Fibroblast of lung (primary cell): ENCODE results near the gene CYP4V2. TPM values are rescaled to one million over a fixed set of nuclear protein-coding genes. Genes with fewer than 3 reads are reported as not detected.

Source experiments
- DNase-seq, 2 donors: peaks; one replicate each; pipeline versions ENCODE4 v3.0.0 to v3.0.0-alpha.2; 2010; ENCODE audit warnings: low read depth in 2 of 2
- H2AFZ ChIP-seq: 2 replicates; pipeline ENCODE4 v1.5.1; 2012; ENCODE audit warnings: low read length, control low read depth, inconsistent platforms
- H3K27ac ChIP-seq: 2 replicates; pipeline ENCODE4 v1.5.1; 2011; ENCODE audit warnings: low read length, control low read depth; ENCODE audit not compliant: insufficient read depth
- H3K27me3 ChIP-seq: 2 replicates; pipeline ENCODE4 v1.5.1; 2011; ENCODE audit warnings: mild to moderate bottlenecking, low read length; ENCODE audit not compliant: control insufficient read depth, insufficient read depth
- H3K36me3 ChIP-seq: 2 replicates; pipeline ENCODE4 v1.5.1; 2011; ENCODE audit warnings: low read length; ENCODE audit not compliant: control insufficient read depth, insufficient read depth
- H3K4me1 ChIP-seq: 2 replicates; pipeline ENCODE4 v1.5.1; 2011; ENCODE audit warnings: low read length; ENCODE audit not compliant: control insufficient read depth, insufficient read depth; ENCODE audit errors: extremely low read depth
- H3K4me2 ChIP-seq: 2 replicates; pipeline ENCODE4 v1.5.1; 2011; ENCODE audit warnings: low read length, control low read depth; ENCODE audit not compliant: insufficient read depth; ENCODE audit errors: extremely low read depth
- H3K4me3 ChIP-seq, 4 experiments: fragments of 200-600 bp in 1 of 4; sonication (generic) in 1 of 4; replicated peaks in 1 of 4; 2 replicates each; pipeline ENCODE4 v1.5.1; 2011 to 2016; ENCODE audit warnings: low read length in 4 of 4, low read depth in 3 of 4, mild to moderate bottlenecking in 3 of 4, control low read depth in 2 of 4, inconsistent platforms in 1 of 4, mixed read lengths in 1 of 4; ENCODE audit not compliant: insufficient read depth in 1 of 4; ENCODE audit errors: control extremely low read depth in 1 of 4
- H3K79me2 ChIP-seq: 2 replicates; pipeline ENCODE4 v1.5.1; 2012; ENCODE audit warnings: mild to moderate bottlenecking, low read length, inconsistent platforms; ENCODE audit not compliant: control insufficient read depth, insufficient read depth
- H3K9ac ChIP-seq: 2 replicates; pipeline ENCODE4 v1.5.1; 2011; ENCODE audit warnings: mild to moderate bottlenecking, low read length, control low read depth; ENCODE audit not compliant: insufficient read depth
- H3K9me3 ChIP-seq: 2 replicates; pipeline ENCODE4 v1.5.1; 2012; ENCODE audit warnings: low read depth, low read length; ENCODE audit not compliant: control insufficient read depth, insufficient read depth
- H4K20me1 ChIP-seq: 2 replicates; pipeline ENCODE4 v1.5.1; 2011; ENCODE audit warnings: low read length; ENCODE audit not compliant: control insufficient read depth, insufficient read depth; ENCODE audit errors: extremely low read depth
- CTCF ChIP-seq, 2 donors: IDR thresholded peaks in 1 of 2; conservative IDR thresholded peaks in 1 of 2; 1 replicate in 1 of 2; 2 replicates in 1 of 2; pipeline ENCODE4 v1.5.1; 2011 to 2012; ENCODE audit warnings: low read length in 2 of 2, control low read depth in 1 of 2, inconsistent platforms in 1 of 2, low read depth in 1 of 2, mild to moderate bottlenecking in 1 of 2
- EZH2 ChIP-seq: IDR thresholded peaks from 2 replicates; pipeline ENCODE4 v1.5.1; 2012; ENCODE audit warnings: low read length, control low read depth, mild to moderate bottlenecking; ENCODE audit errors: missing control alignments
- polyA plus RNA-seq, 2 donors: library from polyadenylated mRNA; depleted of rRNA in 1 of 2; stranded (reverse) in 1 of 2; unstranded in 1 of 2; fragments of >200 nt; gene quantifications; 2 replicates each; pipeline ENCODE4 v1.2.1, GENCODE V29; 2011 to 2012; ENCODE audit warnings: missing spikeins in 1 of 2
- total RNA-seq: library from RNA; depleted of rRNA; stranded (reverse); fragments of >200 nt; gene quantifications from 2 replicates; pipeline ENCODE4 v1.2.1, GENCODE V29; 2014

CYP4V2 gene
- total and polyA plus RNA-seq, 2 donors (not counting 1 experiment from before 2014, with no cell fraction given) = 17.2 to 37.8 TPM

- no peaks in the 10 kb centered on the region for H3K36me3 ChIP-seq
- H2AFZ ChIP-seq = peak overlapping the region; percentile 77
- H3K4me3 ChIP-seq = peak overlapping the region; percentile 8 to 73 (median 47)
- peak overlapping the region; percentile 21 for H3K9ac ChIP-seq
- H3K4me2 ChIP-seq = peak overlapping the region; percentile 69
- no peak for TF ChIP-seq CTCF (conservative IDR thresholded peaks at IDR 0.05 in 1 of 2, IDR thresholded peaks at IDR 0.05 in 1 of 2; ENCODE audit: low read depth in 1 of 2, low read length in 2 of 2)
- DNase-seq = peak; percentile 32 to 81
- peaks cover 4% of the 10 kb centered on the region for H3K4me1 ChIP-seq
- H3K9me3 ChIP-seq = no peaks in the 10 kb centered on the region
- no peaks in the 10 kb centered on the region for H3K79me2 ChIP-seq
- peak overlapping the region; percentile 39 for H3K27ac ChIP-seq
- H4K20me1 ChIP-seq = no peaks in the 10 kb centered on the region
- no peaks in the 10 kb centered on the region for H3K27me3 ChIP-seq
These were observed 12.8 kb downstream of the CYP4V2 start for GRCh38 chr4:186204103-186204559.

- TF ChIP-seq EZH2 = no peak
- peak overlapping the region; percentile 76 for H2AFZ ChIP-seq
- no peaks in the 10 kb centered on the region for H3K9me3 ChIP-seq
- peaks cover 4% of the 10 kb centered on the region for H3K4me1 ChIP-seq
- H3K27ac ChIP-seq = peak overlapping the region; percentile 39
- H3K27me3 ChIP-seq = no peaks in the 10 kb centered on the region
- H3K4me3 ChIP-seq = peak overlapping the region; percentile 8 to 73 (median 47)
- H4K20me1 ChIP-seq = no peaks in the 10 kb centered on the region
- no peaks in the 10 kb centered on the region for H3K36me3 ChIP-seq
- H3K79me2 ChIP-seq = no peaks in the 10 kb centered on the region
- no peak overlapping the region for H3K9ac ChIP-seq
- H3K4me2 ChIP-seq = peak overlapping the region; percentile 69
- DNase-seq = no peak
These were observed 13.3 kb downstream of the CYP4V2 start for GRCh38 chr4:186204686-186205085.

- Histone ChIP-seq H4K20me1 (no peaks in the 10 kb centered on the region), H3K36me3 (no peaks in the 10 kb centered on the region), H3K9ac (no peak overlapping the region), H2AFZ (no peak overlapping the region), H3K4me3 (peak overlapping the region in 2 of 4 experiments; percentile 58 to 73), H3K9me3 (no peaks in the 10 kb centered on the region), H3K4me2 (no peak overlapping the region), H3K27me3 (no peaks in the 10 kb centered on the region), H3K79me2 (no peaks in the 10 kb centered on the region), H3K27ac (no peak overlapping the region), H3K4me1 (peaks cover 4% of the 10 kb centered on the region)
- TF ChIP-seq CTCF (conservative IDR thresholded peaks at IDR 0.05 in 1 of 2, IDR thresholded peaks at IDR 0.05 in 1 of 2; ENCODE audit: low read depth in 1 of 2, low read length in 2 of 2) (no peak), EZH2 (no peak)
- no peak for DNase-seq
These were observed 13.8 kb downstream of the CYP4V2 start for GRCh38 chr4:186205156-186205555.
